ENCODE data around the gene BRPF3.

Gene BRPF3

DNA sequence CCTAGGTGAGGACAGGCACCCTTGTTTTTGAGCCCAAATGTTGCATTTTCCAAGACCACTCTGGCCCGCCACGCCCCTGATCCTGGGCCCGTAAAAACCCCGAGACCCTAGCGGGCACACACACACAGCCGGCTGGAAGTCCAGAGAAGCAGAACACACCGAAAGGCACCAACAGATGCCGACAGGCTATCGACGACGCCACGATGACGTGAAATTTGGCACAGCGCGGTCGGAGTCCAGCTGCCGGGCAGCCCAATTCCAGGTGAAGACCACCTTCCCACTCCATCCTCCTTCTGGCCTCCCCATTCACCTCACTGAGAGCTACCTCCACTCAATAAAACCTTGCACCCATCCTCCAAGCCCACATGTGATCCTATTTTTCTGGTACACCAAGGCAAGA, 39.3 kb downstream of the BRPF3 start:
- Histone ChIP-seq H3K4me3 (ENCODE audit: low read depth, low read length) (no peak overlapping the region), H3K9me3 (ENCODE audit: control insufficient read depth, insufficient read depth, low read depth, low read length) (no peaks in the 10 kb centered on the region), H3K4me1 (ENCODE audit: control insufficient read depth, insufficient read depth, low read length) (no peaks in the 10 kb centered on the region), H3K27ac (ENCODE audit: extremely low read depth, low read depth, low read length) (no peak overlapping the region), H3K36me3 (ENCODE audit: control insufficient read depth in 2 of 2, insufficient read depth in 1 of 2, low read length in 2 of 2) (peaks cover 6 to 24% of the 10 kb centered on the region in 2 experiments)
- TF ChIP-seq, protein P1, sequence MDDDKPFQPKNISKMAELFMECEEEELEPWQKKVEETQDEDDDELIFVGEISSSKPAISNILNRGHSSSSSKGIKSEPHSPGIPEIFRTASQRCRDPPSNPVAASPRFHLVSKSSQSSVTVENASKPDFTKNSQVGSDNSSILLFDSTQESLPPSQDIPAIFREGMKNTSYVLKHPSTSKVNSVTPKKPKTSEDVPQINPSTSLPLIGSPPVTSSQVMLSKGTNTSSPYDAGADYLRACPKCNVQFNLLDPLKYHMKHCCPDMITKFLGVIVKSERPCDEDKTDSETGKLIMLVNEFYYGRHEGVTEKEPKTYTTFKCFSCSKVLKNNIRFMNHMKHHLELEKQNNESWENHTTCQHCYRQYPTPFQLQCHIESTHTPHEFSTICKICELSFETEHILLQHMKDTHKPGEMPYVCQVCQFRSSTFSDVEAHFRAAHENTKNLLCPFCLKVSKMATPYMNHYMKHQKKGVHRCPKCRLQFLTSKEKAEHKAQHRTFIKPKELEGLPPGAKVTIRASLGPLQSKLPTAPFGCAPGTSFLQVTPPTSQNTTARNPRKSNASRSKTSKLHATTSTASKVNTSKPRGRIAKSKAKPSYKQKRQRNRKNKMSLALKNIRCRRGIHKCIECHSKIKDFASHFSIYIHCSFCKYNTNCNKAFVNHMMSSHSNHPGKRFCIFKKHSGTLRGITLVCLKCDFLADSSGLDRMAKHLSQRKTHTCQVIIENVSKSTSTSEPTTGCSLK (tag by site-specific recombination; IDR thresholded peaks at IDR 0.05): no peak
- TF ChIP-seq GLIS1 (tag by site-specific recombination; IDR thresholded peaks at IDR 0.05) (no peak), SP7 (tag by site-specific recombination; IDR thresholded peaks at IDR 0.05) (no peak), ZNF623 (tag by site-specific recombination; IDR thresholded peaks at IDR 0.05) (no peak), ZNF140 (tag by site-specific recombination; IDR thresholded peaks at IDR 0.05) (no peak), ZBTB21 (tag by site-specific recombination; IDR thresholded peaks at IDR 0.05) (no peak), ZNF660 (tag by site-specific recombination; IDR thresholded peaks at IDR 0.05) (no peak), ZNF19 (tag by site-specific recombination; IDR thresholded peaks at IDR 0.05; ENCODE audit: low read depth) (no peak)
- TF ChIP-seq, protein P2, sequence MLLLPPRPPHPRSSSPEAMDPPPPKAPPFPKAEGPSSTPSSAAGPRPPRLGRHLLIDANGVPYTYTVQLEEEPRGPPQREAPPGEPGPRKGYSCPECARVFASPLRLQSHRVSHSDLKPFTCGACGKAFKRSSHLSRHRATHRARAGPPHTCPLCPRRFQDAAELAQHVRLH (tag by site-specific recombination; IDR thresholded peaks at IDR 0.05): no peak
- TF ChIP-seq, protein P3, sequence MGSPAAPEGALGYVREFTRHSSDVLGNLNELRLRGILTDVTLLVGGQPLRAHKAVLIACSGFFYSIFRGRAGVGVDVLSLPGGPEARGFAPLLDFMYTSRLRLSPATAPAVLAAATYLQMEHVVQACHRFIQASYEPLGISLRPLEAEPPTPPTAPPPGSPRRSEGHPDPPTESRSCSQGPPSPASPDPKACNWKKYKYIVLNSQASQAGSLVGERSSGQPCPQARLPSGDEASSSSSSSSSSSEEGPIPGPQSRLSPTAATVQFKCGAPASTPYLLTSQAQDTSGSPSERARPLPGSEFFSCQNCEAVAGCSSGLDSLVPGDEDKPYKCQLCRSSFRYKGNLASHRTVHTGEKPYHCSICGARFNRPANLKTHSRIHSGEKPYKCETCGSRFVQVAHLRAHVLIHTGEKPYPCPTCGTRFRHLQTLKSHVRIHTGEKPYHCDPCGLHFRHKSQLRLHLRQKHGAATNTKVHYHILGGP (tag by site-specific recombination; IDR thresholded peaks at IDR 0.05): no peak
- TF ChIP-seq, protein P4, sequence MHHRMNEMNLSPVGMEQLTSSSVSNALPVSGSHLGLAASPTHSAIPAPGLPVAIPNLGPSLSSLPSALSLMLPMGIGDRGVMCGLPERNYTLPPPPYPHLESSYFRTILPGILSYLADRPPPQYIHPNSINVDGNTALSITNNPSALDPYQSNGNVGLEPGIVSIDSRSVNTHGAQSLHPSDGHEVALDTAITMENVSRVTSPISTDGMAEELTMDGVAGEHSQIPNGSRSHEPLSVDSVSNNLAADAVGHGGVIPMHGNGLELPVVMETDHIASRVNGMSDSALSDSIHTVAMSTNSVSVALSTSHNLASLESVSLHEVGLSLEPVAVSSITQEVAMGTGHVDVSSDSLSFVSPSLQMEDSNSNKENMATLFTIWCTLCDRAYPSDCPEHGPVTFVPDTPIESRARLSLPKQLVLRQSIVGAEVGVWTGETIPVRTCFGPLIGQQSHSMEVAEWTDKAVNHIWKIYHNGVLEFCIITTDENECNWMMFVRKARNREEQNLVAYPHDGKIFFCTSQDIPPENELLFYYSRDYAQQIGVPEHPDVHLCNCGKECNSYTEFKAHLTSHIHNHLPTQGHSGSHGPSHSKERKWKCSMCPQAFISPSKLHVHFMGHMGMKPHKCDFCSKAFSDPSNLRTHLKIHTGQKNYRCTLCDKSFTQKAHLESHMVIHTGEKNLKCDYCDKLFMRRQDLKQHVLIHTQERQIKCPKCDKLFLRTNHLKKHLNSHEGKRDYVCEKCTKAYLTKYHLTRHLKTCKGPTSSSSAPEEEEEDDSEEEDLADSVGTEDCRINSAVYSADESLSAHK (tag by site-specific recombination; IDR thresholded peaks at IDR 0.05): no peak
- ChIA-PET CTCF (interaction anchor here (0.6 kb wide), 1 partner anchor 181 kb away, joined by 3 read pairs; no protein-coding TSS in a partner anchor), POLR2A (no interaction called here)

DNA sequence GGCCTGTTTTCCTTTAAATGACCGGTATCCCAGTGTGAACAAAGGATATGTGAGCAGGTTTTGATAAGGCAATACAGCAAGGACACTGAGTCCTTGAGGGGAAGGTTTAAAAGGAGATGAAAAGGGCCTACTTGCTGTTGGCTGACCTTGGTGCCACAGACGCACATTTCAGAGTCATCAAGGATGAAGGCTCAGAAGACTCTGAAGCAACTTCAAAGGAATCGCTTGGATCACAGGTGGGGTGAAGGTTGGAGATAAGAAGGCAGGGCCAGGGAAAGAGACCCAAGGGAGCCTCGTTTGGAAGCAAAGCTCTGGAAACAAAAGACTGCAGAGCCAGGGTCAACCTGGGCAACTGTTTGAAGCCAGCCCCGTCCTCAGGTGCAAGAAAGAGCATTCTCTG, 43.2 kb downstream of the BRPF3 start:
- no peaks in the 10 kb centered on the region for H3K4me1 ChIP-seq (ENCODE audit: control insufficient read depth, insufficient read depth, low read length)
- no peaks in the 10 kb centered on the region for H3K36me3 ChIP-seq (ENCODE audit: control insufficient read depth in 2 of 2, insufficient read depth in 1 of 2, low read length in 2 of 2)
- H3K4me3 ChIP-seq (ENCODE audit: low read depth, low read length): no peak overlapping the region
- TF ChIP-seq HOXA7 (CRISPR knock-in tag; IDR thresholded peaks at IDR 0.05; ENCODE audit: borderline replicate concordance): no peak
- no peak for TF ChIP-seq ZNF660 (tag by site-specific recombination; IDR thresholded peaks at IDR 0.05)
- no peak for TF ChIP-seq KLF8 (tag by site-specific recombination; IDR thresholded peaks at IDR 0.05)
- no peaks in the 10 kb centered on the region for H3K9me3 ChIP-seq (ENCODE audit: control insufficient read depth, insufficient read depth, low read depth, low read length)
- CTCF ChIA-PET: interaction anchor here (1.4 kb wide), 1 partner anchor 12 kb away, joined by 3 read pairs; no protein-coding TSS in a partner anchor
- POLR2A ChIA-PET: no interaction called here
- H3K27ac ChIP-seq (ENCODE audit: extremely low read depth, low read depth, low read length): no peak overlapping the region

DNA sequence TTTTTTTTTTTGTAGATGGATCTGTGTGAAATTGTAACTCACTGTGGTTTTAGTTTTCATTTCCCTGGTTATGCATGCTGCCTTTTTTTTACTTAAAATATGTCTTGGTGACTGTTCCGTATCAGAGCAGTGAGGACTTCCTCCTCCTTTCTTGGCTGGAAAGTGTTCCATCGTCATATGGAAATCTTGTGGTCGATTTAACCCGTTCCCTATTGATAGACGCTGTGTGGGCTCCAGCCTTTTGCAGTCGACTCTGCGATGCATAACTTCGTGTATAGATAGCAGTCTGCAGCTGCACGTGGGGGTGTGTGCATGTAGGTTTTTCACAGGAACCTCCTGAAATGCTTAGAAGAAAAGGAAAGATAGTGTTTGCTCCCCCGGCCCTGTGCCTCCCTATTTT, 45.2 kb downstream of the BRPF3 start:
- no peaks in the 10 kb centered on the region for H3K9me3 ChIP-seq (ENCODE audit: control insufficient read depth, insufficient read depth, low read depth, low read length)
- ChIA-PET CTCF (interaction anchor here (1.7 kb wide), 1 partner anchor 61 kb away, joined by 9 read pairs; no protein-coding TSS in a partner anchor), POLR2A (interaction anchor here (0.6 kb wide), 1 partner anchor 11 kb away, joined by 5 read pairs; no protein-coding TSS in a partner anchor)
- H3K4me3 ChIP-seq (ENCODE audit: low read depth, low read length): no peak overlapping the region
- H3K27ac ChIP-seq (ENCODE audit: extremely low read depth, low read depth, low read length): no peak overlapping the region
- H3K36me3 ChIP-seq (ENCODE audit: control insufficient read depth in 2 of 2, insufficient read depth in 1 of 2, low read length in 2 of 2): no peaks in the 10 kb centered on the region
- no peaks in the 10 kb centered on the region for H3K4me1 ChIP-seq (ENCODE audit: control insufficient read depth, insufficient read depth, low read length)
- TF ChIP-seq ZBTB1 (tag by site-specific recombination; IDR thresholded peaks at IDR 0.05) (no peak), KLF9 (tag by site-specific recombination; IDR thresholded peaks at IDR 0.05; ENCODE audit: low read depth) (no peak), ZNF157 (tag by site-specific recombination; IDR thresholded peaks at IDR 0.05) (no peak), ZNF138 (tag by site-specific recombination; IDR thresholded peaks at IDR 0.05; ENCODE audit: borderline replicate concordance) (no peak), ZNF660 (tag by site-specific recombination; IDR thresholded peaks at IDR 0.05) (no peak), GLIS2 (tag by site-specific recombination; IDR thresholded peaks at IDR 0.05) (no peak), ZNF169 (tag by site-specific recombination; IDR thresholded peaks at IDR 0.05) (no peak)
- TF ChIP-seq, protein P5, sequence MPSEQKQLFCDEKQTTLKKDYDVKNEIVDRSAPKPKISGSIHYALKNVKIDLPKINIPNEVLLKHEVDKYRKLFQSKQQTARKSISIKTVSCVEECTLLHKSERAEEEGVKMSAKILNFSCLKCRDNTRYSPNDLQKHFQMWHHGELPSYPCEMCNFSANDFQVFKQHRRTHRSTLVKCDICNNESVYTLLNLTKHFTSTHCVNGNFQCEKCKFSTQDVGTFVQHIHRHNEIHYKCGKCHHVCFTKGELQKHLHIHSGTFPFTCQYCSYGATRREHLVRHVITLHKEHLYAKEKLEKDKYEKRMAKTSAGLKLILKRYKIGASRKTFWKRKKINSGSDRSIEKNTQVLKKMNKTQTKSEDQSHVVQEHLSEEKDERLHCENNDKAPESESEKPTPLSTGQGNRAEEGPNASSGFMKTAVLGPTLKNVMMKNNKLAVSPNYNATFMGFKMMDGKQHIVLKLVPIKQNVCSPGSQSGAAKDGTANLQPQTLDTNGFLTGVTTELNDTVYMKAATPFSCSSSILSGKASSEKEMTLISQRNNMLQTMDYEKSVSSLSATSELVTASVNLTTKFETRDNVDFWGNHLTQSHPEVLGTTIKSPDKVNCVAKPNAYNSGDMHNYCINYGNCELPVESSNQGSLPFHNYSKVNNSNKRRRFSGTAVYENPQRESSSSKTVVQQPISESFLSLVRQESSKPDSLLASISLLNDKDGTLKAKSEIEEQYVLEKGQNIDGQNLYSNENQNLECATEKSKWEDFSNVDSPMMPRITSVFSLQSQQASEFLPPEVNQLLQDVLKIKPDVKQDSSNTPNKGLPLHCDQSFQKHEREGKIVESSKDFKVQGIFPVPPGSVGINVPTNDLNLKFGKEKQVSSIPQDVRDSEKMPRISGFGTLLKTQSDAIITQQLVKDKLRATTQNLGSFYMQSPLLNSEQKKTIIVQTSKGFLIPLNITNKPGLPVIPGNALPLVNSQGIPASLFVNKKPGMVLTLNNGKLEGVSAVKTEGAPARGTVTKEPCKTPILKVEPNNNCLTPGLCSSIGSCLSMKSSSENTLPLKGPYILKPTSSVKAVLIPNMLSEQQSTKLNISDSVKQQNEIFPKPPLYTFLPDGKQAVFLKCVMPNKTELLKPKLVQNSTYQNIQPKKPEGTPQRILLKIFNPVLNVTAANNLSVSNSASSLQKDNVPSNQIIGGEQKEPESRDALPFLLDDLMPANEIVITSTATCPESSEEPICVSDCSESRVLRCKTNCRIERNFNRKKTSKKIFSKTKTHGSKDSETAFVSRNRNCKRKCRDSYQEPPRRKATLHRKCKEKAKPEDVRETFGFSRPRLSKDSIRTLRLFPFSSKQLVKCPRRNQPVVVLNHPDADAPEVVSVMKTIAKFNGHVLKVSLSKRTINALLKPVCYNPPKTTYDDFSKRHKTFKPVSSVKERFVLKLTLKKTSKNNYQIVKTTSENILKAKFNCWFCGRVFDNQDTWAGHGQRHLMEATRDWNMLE (tag by site-specific recombination; conservative IDR thresholded peaks at IDR 0.05; ENCODE audit: low read depth): no peak

Data from HEK293 (cell line).